ENCODE measurements around the gene KAZN. TPM values are rescaled to one million over a fixed set of nuclear protein-coding genes. Genes with fewer than 3 reads are reported as not detected.

The KAZN gene
- total RNA-seq, 1 donor from 2014 or later = 2.8 TPM

DNA sequence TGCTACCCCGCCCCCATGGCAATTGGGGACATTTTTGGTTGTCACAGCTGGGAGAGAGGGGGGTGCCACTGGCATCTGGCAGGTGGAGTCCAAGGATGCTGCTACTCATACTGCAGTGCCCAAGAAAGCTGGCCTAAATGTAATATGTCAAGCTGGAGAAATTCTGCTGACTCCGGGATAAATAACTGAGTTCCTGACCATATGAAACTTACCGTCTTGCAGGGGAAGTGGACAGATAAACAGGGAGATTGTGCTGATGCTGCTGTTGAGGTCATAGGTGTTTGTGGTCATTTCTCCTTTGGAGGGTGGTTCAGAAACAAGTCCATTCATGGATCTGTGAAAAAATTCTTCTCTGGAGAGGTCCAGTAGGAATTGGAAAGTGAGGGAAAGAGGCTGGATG is 54.4 kb downstream of the KAZN start:
- no peaks in the 10 kb centered on the region for H3K27me3 ChIP-seq (ENCODE audit: control insufficient read depth, insufficient read depth, low read length)
- H3K4me3 ChIP-seq (ENCODE audit: low read depth, low read length) = no peak overlapping the region
- DNase-seq (ENCODE audit: low read depth) = no peak
- no peaks in the 10 kb centered on the region for H3K36me3 ChIP-seq (ENCODE audit: control insufficient read depth, insufficient read depth, low read length)
- TF ChIP-seq, protein P1, sequence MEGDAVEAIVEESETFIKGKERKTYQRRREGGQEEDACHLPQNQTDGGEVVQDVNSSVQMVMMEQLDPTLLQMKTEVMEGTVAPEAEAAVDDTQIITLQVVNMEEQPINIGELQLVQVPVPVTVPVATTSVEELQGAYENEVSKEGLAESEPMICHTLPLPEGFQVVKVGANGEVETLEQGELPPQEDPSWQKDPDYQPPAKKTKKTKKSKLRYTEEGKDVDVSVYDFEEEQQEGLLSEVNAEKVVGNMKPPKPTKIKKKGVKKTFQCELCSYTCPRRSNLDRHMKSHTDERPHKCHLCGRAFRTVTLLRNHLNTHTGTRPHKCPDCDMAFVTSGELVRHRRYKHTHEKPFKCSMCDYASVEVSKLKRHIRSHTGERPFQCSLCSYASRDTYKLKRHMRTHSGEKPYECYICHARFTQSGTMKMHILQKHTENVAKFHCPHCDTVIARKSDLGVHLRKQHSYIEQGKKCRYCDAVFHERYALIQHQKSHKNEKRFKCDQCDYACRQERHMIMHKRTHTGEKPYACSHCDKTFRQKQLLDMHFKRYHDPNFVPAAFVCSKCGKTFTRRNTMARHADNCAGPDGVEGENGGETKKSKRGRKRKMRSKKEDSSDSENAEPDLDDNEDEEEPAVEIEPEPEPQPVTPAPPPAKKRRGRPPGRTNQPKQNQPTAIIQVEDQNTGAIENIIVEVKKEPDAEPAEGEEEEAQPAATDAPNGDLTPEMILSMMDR (IDR thresholded peaks at IDR 0.05; ENCODE audit: insufficient read depth, low read length, poor library complexity, severe bottlenecking) = no peak

DNA sequence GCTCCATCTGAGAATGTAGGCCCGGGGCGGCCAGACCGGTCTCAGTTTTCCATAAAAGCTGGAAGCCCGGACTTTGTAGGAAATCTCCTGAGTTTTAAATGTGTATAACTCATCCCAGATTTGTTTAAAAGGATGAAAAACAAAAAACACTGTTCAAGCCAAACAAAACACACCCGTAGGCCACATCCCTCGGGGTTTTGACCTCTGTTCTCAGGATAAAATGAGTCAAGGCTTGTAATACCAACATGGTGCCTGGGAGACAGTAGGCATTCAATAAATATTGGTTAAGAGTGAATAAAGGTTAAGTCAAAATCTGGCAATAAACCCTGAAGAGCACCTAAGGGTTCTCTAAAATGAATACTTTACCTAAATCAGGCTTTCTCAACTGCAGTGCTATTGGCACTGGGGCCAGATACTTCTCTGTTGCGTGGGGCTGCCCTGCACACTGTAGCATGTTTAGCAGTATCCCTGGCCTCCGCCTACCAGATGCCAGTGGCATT is 55.0 kb downstream of the KAZN start:
- TF ChIP-seq, protein P1 (IDR thresholded peaks at IDR 0.05; ENCODE audit: insufficient read depth, low read length, poor library complexity, severe bottlenecking) = no peak
- no peak for DNase-seq (ENCODE audit: low read depth)
- Histone ChIP-seq H3K27me3 (ENCODE audit: control insufficient read depth, insufficient read depth, low read length) (no peaks in the 10 kb centered on the region), H3K36me3 (ENCODE audit: control insufficient read depth, insufficient read depth, low read length) (no peaks in the 10 kb centered on the region), H3K4me3 (ENCODE audit: low read depth, low read length) (no peak overlapping the region)

DNA sequence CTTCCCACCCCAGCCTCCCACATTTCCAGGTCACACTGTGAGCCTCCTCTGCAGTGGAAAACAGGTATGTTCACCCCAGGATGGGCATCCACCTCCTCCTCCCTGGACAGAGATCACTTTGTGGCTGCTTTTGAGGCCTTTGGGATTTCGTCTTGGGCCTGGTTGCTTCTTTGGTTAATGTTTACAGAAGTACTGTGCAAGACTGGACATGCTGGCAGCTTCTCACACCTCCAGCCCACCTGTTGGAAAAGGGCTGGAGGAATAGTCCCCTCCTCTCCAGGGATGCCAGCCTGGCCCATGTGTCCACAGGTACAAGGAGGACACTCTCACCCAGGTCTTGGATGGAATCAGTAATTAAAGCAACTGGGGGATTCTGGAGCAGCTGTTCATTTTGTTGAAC is 56.1 kb downstream of the KAZN start:
- TF ChIP-seq, protein P1 (IDR thresholded peaks at IDR 0.05; ENCODE audit: insufficient read depth, low read length, poor library complexity, severe bottlenecking) = no peak
- Histone ChIP-seq H3K36me3 (ENCODE audit: control insufficient read depth, insufficient read depth, low read length) (no peaks in the 10 kb centered on the region), H3K27me3 (ENCODE audit: control insufficient read depth, insufficient read depth, low read length) (no peaks in the 10 kb centered on the region), H3K4me3 (ENCODE audit: low read depth, low read length) (no peak overlapping the region)
- no peak for DNase-seq (ENCODE audit: low read depth)

DNA sequence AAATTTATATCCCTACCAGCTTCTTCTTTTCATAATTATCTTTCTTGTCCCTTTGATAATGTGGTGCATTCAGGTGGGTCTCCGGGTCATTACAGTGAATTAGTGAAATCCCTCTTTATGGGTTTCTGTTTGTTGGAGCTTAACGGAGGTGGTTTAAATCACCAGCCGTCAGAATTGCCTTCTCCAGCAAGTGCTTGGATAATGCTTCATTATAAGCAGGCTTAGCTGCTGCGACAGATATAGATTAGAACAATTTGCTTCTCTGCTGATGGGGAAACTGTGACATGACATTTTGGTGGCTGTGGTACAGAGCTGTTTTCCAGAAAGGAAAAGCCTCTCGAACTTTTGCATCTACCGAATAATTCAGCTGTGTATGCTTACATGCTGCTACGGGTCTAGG is 56.9 kb downstream of the KAZN start:
- H3K27me3 ChIP-seq (ENCODE audit: control insufficient read depth, insufficient read depth, low read length) = no peaks in the 10 kb centered on the region
- TF ChIP-seq, protein P1 (IDR thresholded peaks at IDR 0.05; ENCODE audit: insufficient read depth, low read length, poor library complexity, severe bottlenecking) = no peak
- no peak overlapping the region for H3K4me3 ChIP-seq (ENCODE audit: low read depth, low read length)
- no peaks in the 10 kb centered on the region for H3K36me3 ChIP-seq (ENCODE audit: control insufficient read depth, insufficient read depth, low read length)
- DNase-seq (ENCODE audit: low read depth) = no peak

DNA sequence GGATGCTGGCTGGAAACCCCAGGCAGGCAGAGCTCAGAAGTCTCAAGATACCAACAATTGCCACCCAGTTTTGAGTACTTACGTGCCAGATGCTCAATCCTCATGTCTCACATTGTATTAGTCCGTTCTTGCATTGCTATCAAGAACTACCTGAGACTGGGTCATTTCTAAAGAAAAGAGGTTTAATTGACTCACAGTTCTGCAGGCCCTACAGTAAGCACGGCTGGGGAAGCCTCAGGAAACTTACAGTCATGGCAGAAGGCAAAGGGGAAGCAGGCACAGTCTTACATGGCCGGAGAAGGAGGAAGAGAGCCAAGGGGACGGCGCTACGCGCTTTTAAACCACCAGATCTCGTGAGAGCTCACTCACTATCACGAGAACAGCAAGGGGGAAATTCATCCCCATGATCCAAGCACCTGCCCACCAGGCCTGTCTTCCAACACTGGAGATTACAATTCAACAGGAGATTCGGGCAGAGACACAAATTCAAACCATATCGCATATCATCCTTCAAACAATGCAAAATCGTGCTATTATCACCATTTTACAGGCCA is 58.0 kb downstream of the KAZN start:
- Histone ChIP-seq H3K27me3 (ENCODE audit: control insufficient read depth, insufficient read depth, low read length) (no peaks in the 10 kb centered on the region), H3K36me3 (ENCODE audit: control insufficient read depth, insufficient read depth, low read length) (no peaks in the 10 kb centered on the region), H3K4me3 (ENCODE audit: low read depth, low read length) (no peak overlapping the region)
- TF ChIP-seq, protein P1 (IDR thresholded peaks at IDR 0.05; ENCODE audit: insufficient read depth, low read length, poor library complexity, severe bottlenecking) = no peak
- no peak for DNase-seq (ENCODE audit: low read depth)

DNA sequence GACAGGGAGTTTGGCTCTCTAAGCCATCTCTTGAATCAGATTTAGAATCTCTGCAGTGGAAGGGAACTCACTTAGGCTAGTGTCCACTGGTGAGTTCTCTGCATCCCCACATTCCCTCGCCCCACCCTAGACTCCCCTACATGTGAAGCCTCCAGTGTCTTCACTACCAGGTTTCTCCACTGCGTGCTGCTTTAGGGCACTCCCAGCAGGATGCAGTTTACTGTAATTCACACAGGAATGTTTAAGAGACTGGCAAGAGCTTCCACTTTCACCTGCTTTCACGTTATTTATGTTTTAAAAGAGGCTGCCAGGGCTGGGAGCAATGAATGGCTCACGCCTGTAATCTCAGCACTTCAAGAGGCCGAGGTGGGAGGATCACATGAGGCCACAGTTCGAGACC is 60.2 kb downstream of the KAZN start:
- Histone ChIP-seq H3K27me3 (ENCODE audit: control insufficient read depth, insufficient read depth, low read length) (no peaks in the 10 kb centered on the region), H3K36me3 (ENCODE audit: control insufficient read depth, insufficient read depth, low read length) (no peaks in the 10 kb centered on the region), H3K4me3 (ENCODE audit: low read depth, low read length) (no peak overlapping the region)
- TF ChIP-seq, protein P1 (IDR thresholded peaks at IDR 0.05; ENCODE audit: insufficient read depth, low read length, poor library complexity, severe bottlenecking) = no peak
- DNase-seq (ENCODE audit: low read depth) = no peak

Measured in kidney epithelial cell (primary cell).